ENCODE measurements around the gene GATAD2B.
A peak's percentile ranks its signal among the peaks of the same experiment; 100 is the strongest.
"Not testable (repeated sequence)": the region's sequence is repeated elsewhere in the genome, so short reads cannot be mapped to it uniquely, and the experiment has no call there.

The GATAD2B gene

DNA sequence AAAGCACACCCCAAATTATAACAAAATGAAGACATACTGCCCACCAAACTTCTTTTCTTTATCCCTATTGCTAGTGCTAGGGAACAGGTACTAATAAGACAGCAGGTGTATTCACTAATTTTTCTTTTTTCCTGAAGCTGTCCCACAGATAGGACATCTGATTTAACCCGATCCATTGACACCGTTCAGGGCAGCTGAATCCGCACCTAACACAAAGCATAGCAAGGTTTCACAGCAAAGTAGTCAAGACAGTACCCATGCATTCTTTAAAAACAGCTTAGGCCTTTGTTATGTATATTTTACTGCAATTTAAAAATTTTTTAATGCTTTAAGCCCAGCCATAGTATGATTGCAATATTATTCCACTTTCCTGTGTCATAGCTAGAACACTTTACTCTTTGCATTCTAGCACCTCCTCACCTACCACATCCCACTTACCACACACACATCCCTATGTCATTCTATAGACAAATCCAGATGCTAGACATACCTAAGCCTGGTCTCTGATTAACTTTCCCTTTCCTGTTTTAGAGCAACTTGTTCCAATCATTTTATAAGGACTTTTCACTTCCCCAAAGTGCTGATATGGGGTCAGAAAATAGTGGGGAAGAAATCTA lies 40.4 kb downstream of the GATAD2B start:
- DNase-seq: no peak

DNA sequence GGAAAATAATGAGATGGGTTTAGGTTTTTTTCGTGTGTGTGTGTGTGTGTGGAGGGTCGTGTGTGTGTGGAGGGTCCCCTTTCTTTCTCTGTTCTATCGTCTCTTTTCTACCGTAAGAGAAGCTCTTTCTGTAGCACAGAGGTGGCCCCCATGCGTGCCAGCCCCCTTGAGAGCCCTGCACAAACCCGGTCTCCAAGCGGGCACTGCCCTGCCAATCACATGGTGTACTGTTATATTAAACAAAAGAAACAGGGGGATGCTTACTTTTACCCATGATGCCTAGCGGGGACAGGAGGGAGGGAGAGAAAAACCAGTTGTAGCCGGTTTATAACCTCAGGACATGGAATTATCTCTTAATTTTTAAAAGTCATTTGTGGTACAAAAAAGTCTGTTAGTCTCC lies 41.0 kb downstream of the GATAD2B start:
- DNase-seq: no peak

DNA sequence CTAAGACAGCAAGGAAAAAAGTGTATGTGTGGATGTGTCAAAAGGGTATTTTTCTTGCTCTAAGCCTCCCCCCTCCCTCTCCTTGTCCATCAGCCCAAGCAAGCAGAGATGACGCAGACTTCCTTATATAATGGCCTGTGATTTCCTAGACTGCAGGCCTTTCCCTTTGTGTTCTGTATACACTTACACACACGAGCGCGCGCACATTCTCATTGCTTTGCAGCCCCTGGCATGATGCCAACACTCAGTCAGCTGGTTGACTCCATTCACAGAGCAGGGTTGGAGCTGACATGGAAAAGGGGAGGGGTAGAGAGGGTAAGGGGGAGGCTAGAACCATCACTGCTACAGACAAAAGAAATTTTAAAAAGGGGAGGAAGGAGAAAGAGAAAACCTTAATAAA lies 41.8 kb downstream of the GATAD2B start:
- DNase-seq: peak in 1 of 4 experiments; percentile 20

DNA sequence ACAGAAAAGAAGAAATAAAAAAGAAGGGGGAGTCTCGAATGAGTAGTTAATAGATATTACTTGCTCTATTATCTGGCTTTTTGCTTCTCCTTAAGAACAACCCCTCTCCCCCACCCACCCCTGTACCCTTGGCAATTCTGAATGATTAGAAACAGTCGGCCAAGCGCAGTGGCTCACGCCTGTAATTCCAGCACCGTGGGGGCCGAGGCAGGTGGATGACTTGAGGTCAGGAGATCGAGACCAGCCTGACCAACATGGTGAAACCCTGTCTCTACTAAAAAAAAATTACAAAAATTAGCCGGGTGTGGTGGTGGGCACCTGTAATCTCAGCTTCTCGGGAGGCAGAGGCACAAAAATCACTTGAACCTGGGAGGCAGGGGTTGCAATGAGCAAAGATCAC lies 42.7 kb downstream of the GATAD2B start:
- DNase-seq: no peak

DNA sequence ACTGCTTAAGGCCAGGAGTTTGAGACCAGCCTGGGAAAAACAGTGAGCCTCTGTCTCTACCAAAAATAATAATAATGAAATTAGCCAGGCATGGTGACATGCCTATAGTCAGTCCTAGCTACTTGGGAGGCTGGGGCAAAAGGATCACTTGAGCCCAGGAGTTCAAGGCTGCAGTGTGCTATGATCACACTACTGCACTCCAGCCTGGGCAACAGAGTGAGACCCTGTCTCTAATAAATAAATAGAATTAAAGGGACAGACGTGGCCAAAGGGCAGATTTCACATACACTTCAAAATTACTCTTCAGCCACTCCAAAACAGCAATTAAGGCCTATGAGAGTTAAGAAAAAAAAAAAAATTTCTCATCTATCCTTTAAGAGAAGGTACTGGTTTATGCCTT lies 45.7 kb downstream of the GATAD2B start:
- DNase-seq: no peak

DNA sequence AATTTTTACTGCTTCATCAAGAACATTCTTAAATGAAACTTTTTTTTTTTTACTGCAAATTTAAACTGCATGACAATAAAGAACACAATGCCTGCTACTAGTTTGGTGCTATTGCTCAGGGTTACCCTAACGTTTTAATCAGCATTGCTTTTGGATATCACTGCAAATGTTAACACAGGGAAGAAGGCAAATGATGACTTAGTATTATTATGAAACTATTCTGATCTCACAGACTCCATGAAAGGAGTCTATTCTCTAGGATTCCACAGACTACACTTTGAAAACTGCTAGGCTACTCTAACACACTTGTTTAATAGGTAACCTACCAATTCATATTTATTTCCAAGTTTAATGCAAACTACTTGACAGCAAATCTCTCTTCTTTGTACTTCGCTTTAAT lies 49.8 kb downstream of the GATAD2B start:
- DNase-seq: no peak

DNA sequence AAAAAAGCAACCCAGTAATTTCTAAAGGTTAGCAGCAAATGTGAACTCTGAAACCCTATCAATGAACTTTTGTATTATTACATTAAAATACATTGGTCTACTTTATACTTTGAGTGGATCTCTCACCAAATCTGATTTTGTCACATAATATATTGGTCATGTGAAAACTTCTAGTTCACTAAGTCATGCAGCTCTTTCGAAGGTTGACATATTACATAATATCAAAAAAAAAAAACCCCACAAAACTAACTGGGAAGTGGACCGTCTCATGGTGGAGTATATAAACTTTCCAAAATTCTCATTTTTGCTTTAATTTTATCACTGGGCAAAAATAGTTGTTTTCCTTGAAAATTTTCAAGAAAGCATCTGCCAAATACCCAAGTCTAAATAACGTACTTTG lies 50.4 kb downstream of the GATAD2B start:
- no peak for DNase-seq

DNA sequence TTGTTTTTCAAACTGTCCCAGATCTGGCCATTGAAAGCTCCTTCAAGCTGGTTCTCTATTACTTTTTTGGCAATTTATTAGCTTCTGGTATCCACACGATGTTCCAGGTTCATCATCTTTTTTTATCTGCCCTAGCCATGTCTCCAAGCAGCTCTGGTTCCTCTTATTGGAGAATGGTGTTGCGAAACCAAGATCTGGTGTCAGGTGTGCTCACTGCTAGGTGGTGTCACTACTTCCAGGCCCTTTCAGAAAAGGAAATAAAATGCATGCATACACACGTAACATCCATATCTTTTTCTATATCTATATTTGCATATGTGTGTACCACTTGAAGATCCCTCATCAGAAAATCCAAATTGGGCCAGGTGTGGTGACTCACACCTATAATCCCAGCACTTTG lies 53.3 kb downstream of the GATAD2B start:
- DNase-seq: no peak

DNA sequence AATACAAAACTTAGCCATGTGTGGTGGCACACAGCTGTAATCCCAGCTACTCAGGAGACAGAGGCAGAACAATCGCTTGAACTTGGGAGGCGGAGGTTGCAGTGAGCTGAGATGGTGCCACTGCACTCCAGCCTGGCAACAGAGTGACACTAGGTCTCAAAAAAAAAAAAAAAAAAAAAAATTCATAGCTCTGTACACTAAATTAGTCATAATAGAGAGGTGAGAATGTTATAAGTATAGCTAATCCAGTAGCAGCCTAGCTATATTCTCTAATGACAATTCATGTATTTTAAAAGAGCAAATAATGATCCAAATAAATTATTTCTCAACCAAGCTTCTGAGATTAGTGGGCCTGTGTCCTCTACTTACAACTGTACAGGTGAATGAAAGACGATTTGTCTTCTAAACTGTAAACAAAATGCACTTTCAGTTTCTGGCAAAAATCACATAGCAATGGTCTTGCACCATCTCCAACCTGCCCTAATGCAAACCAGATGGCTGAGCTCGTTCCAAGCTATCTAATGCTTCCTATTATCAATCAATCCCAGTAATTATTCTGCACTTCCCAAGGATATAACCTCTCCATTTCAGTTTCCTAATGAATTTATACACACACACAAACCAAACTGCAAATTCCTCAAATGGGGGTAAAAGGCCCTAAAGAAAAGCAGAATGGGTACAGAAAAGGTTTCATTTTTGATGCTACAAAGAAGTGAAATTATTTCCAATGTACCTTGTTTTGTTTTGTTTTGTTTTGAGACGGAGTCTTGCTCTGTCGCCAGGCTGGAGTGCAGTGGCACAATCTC lies 56.5 kb downstream of the GATAD2B start:
- DNase-seq: no peak

DNA sequence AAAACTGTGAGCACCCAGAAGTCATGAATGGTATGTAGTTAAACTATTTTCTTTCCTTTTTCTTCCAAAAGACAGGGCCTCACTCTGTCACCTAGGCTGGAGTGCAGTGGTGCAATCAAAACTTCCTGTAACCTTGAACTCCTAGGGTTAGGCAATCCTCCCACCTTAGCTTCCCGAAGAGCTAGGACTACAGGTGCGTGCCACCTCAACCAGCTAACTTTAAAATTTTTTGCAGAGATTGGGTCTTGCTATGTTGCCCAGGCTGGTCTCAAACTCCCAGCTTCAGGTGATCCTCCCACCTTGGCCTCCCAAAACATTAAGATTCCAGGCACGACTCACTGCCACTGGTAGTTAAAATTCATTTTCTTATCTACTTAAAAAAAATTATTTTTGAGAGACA lies 62.5 kb downstream of the GATAD2B start:
- DNase-seq: no peak

DNA sequence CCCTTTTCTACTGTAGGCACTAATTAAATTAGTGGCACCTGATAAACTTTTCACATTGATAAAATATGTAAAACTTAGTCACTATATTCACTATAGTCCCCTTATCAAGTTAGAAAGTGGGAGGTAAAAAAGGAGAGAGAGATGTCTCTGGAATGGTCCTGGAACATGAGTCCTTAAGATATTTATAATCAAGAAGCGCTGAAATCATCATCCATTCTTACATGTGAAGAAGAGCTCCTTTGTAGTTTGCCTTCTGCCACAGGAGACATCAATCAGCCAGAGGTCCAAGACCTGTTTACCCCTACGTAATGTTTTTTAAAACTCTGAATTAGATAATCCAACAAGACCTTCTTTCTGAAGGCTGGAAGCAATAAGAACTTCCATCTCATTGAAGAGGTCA lies 65.3 kb downstream of the GATAD2B start:
- DNase-seq: no peak

DNA sequence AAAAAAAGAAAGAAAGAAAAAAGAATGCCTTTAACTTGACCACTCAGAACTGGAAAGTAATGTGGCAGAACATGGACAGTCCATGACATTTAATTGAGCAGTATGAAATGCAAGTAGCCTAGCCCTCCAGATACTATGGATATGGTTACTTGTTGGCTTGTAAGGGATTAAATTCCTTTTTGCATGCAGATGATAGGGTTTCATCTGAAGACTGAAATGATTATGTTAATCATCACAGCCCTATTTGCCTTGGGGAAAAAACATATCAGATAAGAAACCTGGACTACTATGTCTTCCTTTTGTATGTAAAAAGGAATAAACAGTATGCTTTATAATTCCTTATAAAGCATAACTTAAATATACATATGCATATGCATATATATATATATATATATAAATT lies 66.0 kb downstream of the GATAD2B start:
- DNase-seq: no peak

DNA sequence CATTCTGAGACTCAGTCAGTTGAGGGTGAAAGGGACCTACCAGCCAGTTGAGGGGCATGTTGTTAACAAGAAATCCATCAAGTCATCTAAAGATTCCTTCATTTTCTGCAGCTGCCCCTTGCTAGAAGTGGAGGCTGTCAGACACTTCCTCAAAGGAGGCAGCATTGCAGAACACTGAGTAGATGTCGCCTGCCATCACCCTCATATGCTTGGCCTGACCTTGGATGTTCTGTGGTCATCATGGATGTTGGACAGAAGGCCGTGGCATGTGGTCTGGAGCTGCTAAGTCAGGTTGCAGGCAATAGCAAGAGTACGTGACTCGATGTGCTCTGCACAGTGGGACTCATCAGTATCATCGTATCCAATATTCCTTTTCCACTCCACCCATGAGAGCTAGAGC lies 70.6 kb downstream of the GATAD2B start:
- DNase-seq: no peak

DNA sequence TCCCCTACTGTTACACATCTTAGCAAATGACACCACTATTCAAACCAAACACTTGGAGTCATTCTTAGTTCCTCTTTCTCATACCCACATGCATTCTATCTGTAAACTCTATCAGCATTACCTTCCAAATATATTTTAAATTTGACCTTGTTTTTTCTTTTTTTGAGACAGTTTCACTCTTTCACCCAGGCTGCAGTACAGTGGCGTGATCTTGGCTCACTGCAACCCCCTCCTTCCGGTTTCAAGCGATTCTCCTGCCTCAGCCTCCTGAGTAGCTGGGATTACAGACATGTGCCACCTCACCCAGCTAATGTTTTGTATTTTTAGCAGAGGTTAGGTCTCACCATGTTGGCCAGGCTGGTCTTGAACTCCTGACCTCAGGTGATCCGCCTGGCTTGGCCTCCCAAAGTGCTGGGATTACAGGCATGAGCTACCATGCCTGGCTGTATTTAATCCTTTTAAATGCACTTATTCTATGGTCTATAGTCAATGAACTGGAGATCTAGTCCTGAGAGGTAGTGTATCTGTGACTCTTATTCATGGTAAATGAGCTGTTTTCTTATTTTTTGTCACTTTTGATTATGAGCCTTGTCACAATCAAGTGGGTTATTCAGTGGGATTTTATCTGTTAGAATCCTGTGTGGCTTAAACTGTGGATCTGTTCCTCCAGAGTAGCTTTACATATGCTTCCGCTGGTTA lies 73.1 kb downstream of the GATAD2B start:
- DNase-seq: no peak

DNA sequence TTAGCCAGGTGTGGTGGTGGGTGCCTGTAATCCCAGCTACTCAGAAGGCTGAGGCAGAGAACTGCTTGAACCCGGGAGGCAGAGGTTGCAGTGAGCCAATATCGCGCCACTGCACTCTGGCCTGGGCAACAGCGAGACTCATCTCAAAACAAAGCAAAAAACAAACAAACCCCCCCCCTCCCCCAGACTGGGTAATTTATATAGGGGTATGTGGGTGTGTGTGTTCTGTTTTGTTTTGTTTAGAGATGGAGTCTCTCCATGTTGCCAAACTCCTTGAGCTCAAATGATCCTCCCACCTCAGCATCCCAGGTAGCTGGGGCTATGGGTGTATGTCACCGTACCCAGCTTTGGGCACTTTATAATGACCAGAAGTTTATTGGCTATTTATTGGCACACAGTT lies 74.0 kb downstream of the GATAD2B start:
- peak in 1 of 4 experiments; percentile 6 for DNase-seq

DNA sequence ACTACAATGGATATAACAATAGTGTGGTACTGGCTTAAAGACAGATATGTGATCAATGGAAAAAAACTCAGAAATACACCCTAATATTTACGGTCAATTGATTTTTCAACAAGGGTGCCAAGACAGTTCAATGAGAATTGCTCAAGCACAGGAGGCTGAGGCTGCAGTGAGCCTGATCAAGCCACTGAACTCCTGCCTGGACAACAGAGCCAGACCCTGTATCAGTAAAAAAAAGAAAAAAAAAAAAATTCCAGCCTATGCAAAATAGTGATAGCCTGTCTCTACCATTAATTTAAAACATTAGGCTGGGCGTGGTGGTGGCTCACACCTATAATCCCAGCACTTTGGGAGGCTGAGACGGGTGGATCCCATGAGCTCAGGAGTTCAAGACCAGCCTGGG lies 77.6 kb downstream of the GATAD2B start:
- DNase-seq: no peak

DNA sequence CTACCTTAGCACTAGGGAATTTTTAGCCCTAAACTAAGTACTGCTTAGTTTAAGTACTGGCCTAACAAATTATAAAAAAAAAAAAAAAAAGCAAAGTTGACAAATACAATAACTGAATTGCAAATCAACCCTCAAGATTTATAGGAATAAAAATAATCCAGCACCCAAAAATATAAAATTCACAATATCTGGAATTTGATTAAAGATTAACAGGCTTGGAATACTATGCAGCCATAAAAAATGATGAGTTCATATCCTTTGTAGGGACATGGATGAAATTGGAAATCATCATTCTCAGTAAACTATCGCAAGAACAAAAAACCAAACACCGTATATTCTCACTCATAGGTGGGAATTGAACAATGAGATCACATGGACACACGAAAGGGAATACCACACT lies 78.4 kb downstream of the GATAD2B start:
- not testable (repeated sequence) for DNase-seq

DNA sequence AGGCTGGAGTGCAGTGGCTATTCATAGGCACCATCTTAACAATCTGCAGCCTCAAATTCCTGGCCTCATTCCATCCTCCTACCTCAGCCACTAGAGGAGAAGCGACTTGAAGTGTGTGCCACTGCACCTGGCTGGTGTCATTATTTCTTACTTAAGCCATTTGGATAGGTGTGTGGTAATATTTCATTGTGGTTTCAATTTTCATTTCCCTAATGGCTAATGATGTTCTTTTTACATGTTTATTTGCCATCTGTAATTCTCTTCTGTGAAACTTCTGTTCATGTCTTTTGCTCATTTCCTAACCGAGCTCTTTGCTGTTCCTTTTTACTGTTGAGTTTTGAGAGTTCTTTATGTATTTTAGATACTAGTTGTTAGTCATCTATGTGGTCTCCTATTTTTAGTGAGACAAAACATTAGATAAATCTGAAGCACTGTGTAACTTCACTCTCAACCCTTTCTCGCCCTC lies 80.7 kb downstream of the GATAD2B start:
- DNase-seq: no peak

DNA sequence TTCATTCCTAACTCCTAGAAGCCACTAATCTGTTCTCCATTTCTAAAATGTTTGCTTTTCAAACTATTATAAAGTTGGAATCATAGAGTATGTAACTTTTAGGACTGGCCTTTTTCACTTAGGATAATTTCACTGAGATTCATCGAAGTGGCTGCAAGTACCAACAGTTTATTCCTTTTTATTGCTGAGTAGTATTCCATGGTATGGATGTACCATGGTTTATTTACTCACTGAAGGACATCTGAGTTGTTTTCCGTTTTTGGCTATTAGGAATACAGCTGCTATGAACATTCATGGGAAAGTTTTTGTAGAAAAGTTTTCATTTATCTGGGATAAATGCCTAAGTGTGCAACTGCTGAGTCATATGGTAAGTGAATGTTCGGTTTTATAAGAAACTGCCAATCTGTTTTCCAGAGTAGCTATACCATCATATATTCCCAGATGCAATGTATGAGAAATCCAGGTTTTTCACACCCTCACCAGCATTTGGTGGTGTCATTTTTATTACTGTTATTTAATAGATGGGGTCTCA lies 81.2 kb downstream of the GATAD2B start:
- DNase-seq: no peak

DNA sequence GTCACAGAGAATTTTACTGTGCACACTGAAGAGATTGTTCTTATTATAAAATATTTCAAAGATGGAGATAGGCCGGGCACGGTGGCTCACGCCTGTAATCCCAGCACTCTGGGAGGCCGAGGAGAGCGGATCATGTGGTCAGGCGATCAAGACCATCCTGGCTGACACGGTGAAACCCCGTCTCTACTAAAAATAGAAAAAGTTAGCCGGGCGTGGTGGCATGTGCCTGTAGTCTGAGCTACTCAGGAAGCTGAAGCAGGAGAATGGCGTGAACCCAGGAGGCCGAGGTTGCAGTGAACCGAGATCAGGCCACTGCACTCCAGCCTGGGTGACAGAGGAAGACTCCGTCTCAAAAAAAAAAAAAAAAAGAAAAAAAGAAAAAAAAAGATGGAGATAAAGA lies 82.0 kb downstream of the GATAD2B start:
- not testable (repeated sequence) for DNase-seq

DNA sequence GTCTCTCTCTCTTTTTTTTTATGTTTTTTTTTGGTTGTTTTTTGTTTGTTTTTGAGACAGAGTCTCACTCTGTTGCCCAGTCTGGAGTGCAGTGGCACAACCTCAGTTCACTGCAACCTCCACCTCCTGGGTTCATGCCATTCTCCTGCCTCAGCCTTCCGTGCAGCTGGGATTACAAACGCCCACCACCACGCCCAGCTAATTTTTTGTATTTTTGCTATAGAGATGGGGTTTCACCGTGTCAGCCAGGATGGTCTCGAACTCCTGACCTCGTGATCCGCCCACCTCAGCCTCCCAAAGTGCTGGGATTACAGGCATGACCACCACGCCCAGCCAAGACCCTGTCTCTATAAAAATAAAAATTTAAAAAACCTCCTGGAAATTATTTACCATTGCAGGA lies 88.8 kb downstream of the GATAD2B start:
- not testable (repeated sequence) for DNase-seq

DNA sequence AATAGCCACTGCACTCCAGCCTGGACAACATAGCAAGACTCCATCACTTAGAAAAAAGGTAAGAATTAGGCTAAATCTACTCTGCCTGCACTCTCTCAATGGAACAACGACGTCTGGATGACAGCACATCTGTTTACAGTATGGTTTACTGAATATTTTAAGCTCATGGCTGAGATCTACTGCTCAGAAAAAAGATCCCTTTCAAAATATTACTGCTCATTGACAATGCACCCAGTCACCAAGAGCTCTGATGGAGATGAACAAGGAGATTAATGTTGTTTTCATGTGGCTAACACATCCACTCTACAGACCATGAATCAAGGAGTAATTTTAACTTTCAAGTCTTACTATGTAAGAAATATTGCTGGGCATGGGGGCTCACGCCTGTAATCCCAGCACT lies 89.6 kb downstream of the GATAD2B start:
- no peak for DNase-seq

DNA sequence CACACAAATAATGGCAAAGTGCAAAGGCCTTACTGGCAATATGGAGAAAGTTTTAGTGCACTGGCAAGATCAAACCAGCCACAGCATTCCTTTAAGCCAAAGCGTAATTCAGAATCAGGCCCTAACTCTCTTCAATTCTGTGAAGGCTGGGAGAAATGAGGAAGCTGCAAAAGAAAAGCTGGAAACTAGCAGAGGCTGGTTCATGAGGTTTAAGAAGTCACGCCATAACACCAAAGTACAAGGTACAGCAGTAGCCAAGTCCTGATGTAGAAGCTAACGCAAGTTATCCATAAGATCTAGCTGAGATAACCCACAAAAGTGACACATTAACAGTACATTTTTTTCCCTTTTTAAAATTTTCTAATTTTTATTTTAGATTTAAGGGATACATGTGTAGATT lies 90.5 kb downstream of the GATAD2B start:
- DNase-seq: no peak

DNA sequence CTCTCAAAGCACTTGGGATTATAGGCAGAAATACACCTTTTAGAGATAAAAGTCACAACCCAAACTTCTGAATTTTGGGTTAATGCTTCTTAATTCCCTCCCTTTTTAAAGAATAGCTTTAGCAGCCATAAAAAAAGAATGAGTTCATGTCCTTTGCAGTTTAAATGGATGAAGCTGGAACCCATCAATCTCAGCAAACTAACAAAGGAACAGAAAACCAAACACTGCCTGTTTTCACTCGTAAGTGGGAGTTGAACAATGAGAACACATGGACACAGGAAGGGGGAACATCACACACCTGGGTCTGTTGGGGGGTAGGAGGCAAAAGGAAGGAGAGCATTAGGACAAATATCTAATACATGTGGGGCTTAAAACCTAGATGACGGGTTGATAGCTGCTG lies 91.7 kb downstream of the GATAD2B start:
- no peak for DNase-seq
